Transverse colon (tissue), 4 donors: Measurements from ENCODE around the gene PAX9. TPM values are rescaled to one million over a fixed set of nuclear protein-coding genes. Genes with fewer than 3 reads are reported as not detected.

Experiments used
- DNase-seq: peaks from one replicate; pipeline ENCODE4 v3.0.0-alpha.2; 2019
- H3K27ac ChIP-seq, 4 donors: fragments of 200-600 bp; sonication (generic); 2 replicates each; pipeline ENCODE4 v1.5.1; 2016 to 2018; ENCODE audit warnings: inconsistent platforms in 4 of 4
- H3K27me3 ChIP-seq: fragments of 200-600 bp; sonication (generic); 2 replicates; pipeline ENCODE4 v1.5.1; 2017; ENCODE audit warnings: inconsistent platforms
- H3K36me3 ChIP-seq, 4 donors: fragments of 200-600 bp; sonication (generic); 2 replicates each; pipeline ENCODE4 v1.5.1; 2017 to 2019; ENCODE audit warnings: inconsistent platforms in 4 of 4
- H3K4me1 ChIP-seq, 4 donors: fragments of 200-600 bp; sonication (generic); 2 replicates each; pipeline ENCODE4 v1.5.1; 2017 to 2020; ENCODE audit warnings: inconsistent platforms in 4 of 4
- H3K4me3 ChIP-seq, 4 donors: fragments of 200-600 bp; sonication (generic); 1 replicate in 1 of 4; 2 replicates in 3 of 4; pipeline versions ENCODE4 v1.5.1 to v1.6.1; 2017 to 2019; ENCODE audit warnings: inconsistent platforms in 4 of 4
- H3K9me3 ChIP-seq, 2 donors: fragments of 200-600 bp; sonication (generic); 2 replicates each; pipeline ENCODE4 v1.5.1; 2017 to 2019; ENCODE audit warnings: inconsistent platforms in 2 of 2
- EP300 ChIP-seq: sonication (generic); formaldehyde crosslinking; IDR thresholded peaks from one replicate; pipeline ENCODE4 v1.6.1; 2017; ENCODE audit warnings: antibody characterized with exemption, low read depth
- POLR2A ChIP-seq: fragments of 450-650 bp; IDR thresholded peaks from one replicate; pipeline ENCODE4 v1.6.1; 2016; ENCODE audit warnings: antibody characterized with exemption, mild to moderate bottlenecking, moderate library complexity
- POLR2AphosphoS5 ChIP-seq, 3 donors: sonication (generic); formaldehyde crosslinking; IDR thresholded peaks; one replicate each; pipeline ENCODE4 v1.6.1; 2016; ENCODE audit warnings: antibody characterized with exemption in 3 of 3
- WGBS, 2 donors: methylation state at CpG; one replicate each; pipeline ENCODE4 v1.1.5; 2018; ENCODE audit warnings: low coverage in 1 of 2; 5-methylcytosine and 5-hydroxymethylcytosine counted together
- in situ Hi-C, 4 donors: fragments of 200-750 bp; cut with MboI; loops; one replicate each; pipeline versions ENCODE4 v1.15.0 to v1.15.1; 2017; ENCODE audit warnings: low sequenced_read_pairs in 3 of 4, low pct_ligation_motif_present in 1 of 4, low pct_unique_long_range_greater_than_20kb in 1 of 4
- intact Hi-C: fragments of 100-400 bp; cut with DNase I; formaldehyde crosslinking; loops from one replicate; pipeline ENCODE4 v1.15.1; 2023; ENCODE audit warnings: low total_unique reads
- total RNA-seq, 4 donors: library from RNA; depleted of rRNA; stranded (reverse); fragments of >200 nt; gene quantifications; one replicate each; pipeline ENCODE4 v1.1.0, GENCODE V29; 2016
- TF ChIP-seq, protein P1 (sequence below), 5 experiments: fragments of 200-600 bp in 3 of 5; fragments of 450-650 bp in 2 of 5; sonication (generic) in 3 of 5; IDR thresholded peaks; 1 replicate in 2 of 5; 2 replicates in 3 of 5; pipeline ENCODE4 v1.5.1; 2016 to 2017; ENCODE audit warnings: antibody characterized with exemption in 5 of 5, inconsistent platforms in 3 of 5, mild to moderate bottlenecking in 2 of 5, moderate library complexity in 1 of 5

PAX9 gene
- total RNA-seq, 4 donors from 2014 or later, result 0.79 TPM; not detected in 3

- Histone ChIP-seq H3K9me3 (no peaks in the 10 kb centered on the region), H3K4me3 (no peak overlapping the region), H3K4me1 (peaks cover 8 to 32% (median 24%) of the 10 kb centered on the region in 4 donors), H3K27me3 (peaks cover 100% of the 10 kb centered on the region), H3K36me3 (no peaks in the 10 kb centered on the region), H3K27ac (no peak overlapping the region)
- TF ChIP-seq, protein P1, sequence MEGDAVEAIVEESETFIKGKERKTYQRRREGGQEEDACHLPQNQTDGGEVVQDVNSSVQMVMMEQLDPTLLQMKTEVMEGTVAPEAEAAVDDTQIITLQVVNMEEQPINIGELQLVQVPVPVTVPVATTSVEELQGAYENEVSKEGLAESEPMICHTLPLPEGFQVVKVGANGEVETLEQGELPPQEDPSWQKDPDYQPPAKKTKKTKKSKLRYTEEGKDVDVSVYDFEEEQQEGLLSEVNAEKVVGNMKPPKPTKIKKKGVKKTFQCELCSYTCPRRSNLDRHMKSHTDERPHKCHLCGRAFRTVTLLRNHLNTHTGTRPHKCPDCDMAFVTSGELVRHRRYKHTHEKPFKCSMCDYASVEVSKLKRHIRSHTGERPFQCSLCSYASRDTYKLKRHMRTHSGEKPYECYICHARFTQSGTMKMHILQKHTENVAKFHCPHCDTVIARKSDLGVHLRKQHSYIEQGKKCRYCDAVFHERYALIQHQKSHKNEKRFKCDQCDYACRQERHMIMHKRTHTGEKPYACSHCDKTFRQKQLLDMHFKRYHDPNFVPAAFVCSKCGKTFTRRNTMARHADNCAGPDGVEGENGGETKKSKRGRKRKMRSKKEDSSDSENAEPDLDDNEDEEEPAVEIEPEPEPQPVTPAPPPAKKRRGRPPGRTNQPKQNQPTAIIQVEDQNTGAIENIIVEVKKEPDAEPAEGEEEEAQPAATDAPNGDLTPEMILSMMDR (IDR thresholded peaks at IDR 0.05), result no peak
- TF ChIP-seq EP300 (no peak), POLR2AphosphoS5 (IDR thresholded peaks at IDR 0.05) (no peak), POLR2A (no peak)
- intact Hi-C loops (no loop called here), in situ Hi-C loops (loop anchor here in 2 of 4 donors (25.0 kb wide), 2 partner anchors 284 to 509 kb away; partner anchors contain the start of gene SLC25A21 (in 1 of the 2))
- no peak for DNase-seq
- 41 to 58% methylated on average over 3 of the region's 3 CpGs for WGBS, 2 donors
These were observed 8.2 kb upstream of the PAX9 start for GRCh38 chr14:36653413-36653812.

- TF ChIP-seq POLR2AphosphoS5 (IDR thresholded peaks at IDR 0.05) (no peak), EP300 (no peak), POLR2A (no peak)
- TF ChIP-seq, protein P1 (IDR thresholded peaks at IDR 0.05), result no peak
These were observed 7.5 kb upstream of the PAX9 start for GRCh38 chr14:36653962-36654793.

DNA sequence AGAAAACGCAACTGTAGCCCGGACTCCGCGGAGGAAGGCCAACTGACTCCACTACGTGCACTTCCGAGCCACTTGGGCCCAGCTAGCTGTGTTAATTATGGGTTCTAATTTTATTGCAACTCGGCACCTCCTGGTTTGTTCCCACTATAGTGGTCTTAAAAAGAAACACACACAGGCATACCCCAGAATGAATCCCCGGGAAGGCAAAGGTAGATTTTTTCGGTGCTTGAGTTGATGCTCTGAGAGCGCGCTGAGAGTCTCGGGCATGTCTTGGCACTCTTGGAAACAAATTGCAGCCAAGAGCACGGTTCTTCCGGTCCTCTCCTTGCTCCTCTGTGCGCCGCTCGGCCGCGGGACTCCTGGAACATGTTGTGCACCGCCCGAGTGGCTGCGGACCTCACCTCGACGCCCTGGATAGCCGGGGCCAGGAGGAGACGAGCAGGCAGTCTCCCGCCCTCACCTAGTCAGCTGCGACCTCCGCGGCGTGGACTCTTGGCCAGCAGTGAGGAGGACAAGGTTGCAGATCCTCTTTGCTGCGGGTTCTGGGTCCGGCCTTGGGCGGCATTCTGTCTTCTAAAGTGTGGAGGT is 6.8 kb upstream of the PAX9 start:
- in situ Hi-C loops, result loop anchor here in 2 of 4 donors (25.0 kb wide), 2 partner anchors 282 to 507 kb away; partner anchors contain the start of gene SLC25A21 (in 1 of the 2)
- peaks cover 8 to 37% (median 25%) of the 10 kb centered on the region in 4 donors for H3K4me1 ChIP-seq
- no peaks in the 10 kb centered on the region for H3K36me3 ChIP-seq
- intact Hi-C loops, result no loop called here
- H3K27ac ChIP-seq, result no peak overlapping the region
- H3K9me3 ChIP-seq, result no peaks in the 10 kb centered on the region
- 38% methylated on average over 29 of the region's 34 CpGs; no CpG with 5 or more reads in 1 of the 2 donors for WGBS, 2 donors
- H3K4me3 ChIP-seq, result no peak overlapping the region
- H3K27me3 ChIP-seq, result peaks cover 100% of the 10 kb centered on the region
- no peak for DNase-seq
- TF ChIP-seq, protein P1 (IDR thresholded peaks at IDR 0.05), result no peak
- no peak for TF ChIP-seq POLR2A
- no peak for TF ChIP-seq POLR2AphosphoS5 (IDR thresholded peaks at IDR 0.05)
- no peak for TF ChIP-seq EP300

More at GRCh38 chr14:36653962-36654793, 7.5 kb upstream of the PAX9 start:
- in situ Hi-C loops (loop anchor here in 2 of 4 donors (25.0 kb wide), 2 partner anchors 283 to 508 kb away; partner anchors contain the start of gene SLC25A21 (in 1 of the 2)), intact Hi-C loops (no loop called here)
- Histone ChIP-seq H3K4me1 (peaks cover 8 to 35% (median 25%) of the 10 kb centered on the region in 4 donors), H3K36me3 (no peaks in the 10 kb centered on the region), H3K4me3 (no peak overlapping the region), H3K9me3 (no peaks in the 10 kb centered on the region), H3K27me3 (peaks cover 100% of the 10 kb centered on the region), H3K27ac (no peak overlapping the region)
- WGBS, 2 donors, result 10 to 39% methylated on average over 10 to 31 of the region's 31 CpGs
- DNase-seq, result no peak

DNA sequence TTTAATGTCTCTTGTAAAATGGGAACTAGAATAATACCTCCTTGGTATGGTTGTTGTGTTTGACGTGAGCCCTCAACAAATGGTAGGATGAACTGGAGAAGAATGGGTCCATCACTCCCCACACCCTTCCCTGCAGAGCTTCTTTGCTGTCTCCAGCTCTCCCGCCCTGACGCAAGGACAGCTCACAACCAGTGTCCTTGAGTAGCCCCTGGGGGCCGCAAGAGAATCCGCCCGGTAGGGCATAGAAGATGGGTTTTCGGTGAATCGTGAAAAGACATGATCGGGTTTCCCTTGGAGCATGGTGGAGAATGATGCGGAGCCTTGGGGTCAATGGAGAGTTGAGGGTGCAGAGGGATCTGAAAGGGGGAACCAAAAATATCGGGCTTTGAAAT is 6.1 kb upstream of the PAX9 start:
- intact Hi-C loops (no loop called here), in situ Hi-C loops (loop anchor here in 2 of 4 donors (25.0 kb wide), 2 partner anchors 282 to 507 kb away; partner anchors contain the start of gene SLC25A21 (in 1 of the 2))
- no peak for DNase-seq
- Histone ChIP-seq H3K4me3 (no peak overlapping the region), H3K9me3 (no peaks in the 10 kb centered on the region), H3K27me3 (peaks cover 100% of the 10 kb centered on the region), H3K4me1 (peaks cover 8 to 37% (median 25%) of the 10 kb centered on the region in 4 donors), H3K27ac (no peak overlapping the region), H3K36me3 (no peaks in the 10 kb centered on the region)
- WGBS, 2 donors, result 30 to 50% methylated on average over 1 to 11 of the region's 11 CpGs
- TF ChIP-seq POLR2AphosphoS5 (IDR thresholded peaks at IDR 0.05), result no peak
- no peak for TF ChIP-seq POLR2A
- TF ChIP-seq EP300, result no peak
- TF ChIP-seq, protein P1 (IDR thresholded peaks at IDR 0.05), result no peak
